Stimulated activated CD8-positive, alpha-beta memory T cell treated with anti-CD3 and anti-CD28 coated beads, Interleukin-15, amount 100 ng/mL, for 24 hours (primary cell): ENCODE measurements around the gene NUP35.

ENCODE experiments used
- DNase-seq: peaks from one replicate; pipeline ENCODE4 v3.0.0-alpha.2; 2020; ENCODE audit warnings: low read depth

Gene NUP35, protein sequence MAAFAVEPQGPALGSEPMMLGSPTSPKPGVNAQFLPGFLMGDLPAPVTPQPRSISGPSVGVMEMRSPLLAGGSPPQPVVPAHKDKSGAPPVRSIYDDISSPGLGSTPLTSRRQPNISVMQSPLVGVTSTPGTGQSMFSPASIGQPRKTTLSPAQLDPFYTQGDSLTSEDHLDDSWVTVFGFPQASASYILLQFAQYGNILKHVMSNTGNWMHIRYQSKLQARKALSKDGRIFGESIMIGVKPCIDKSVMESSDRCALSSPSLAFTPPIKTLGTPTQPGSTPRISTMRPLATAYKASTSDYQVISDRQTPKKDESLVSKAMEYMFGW

DNA sequence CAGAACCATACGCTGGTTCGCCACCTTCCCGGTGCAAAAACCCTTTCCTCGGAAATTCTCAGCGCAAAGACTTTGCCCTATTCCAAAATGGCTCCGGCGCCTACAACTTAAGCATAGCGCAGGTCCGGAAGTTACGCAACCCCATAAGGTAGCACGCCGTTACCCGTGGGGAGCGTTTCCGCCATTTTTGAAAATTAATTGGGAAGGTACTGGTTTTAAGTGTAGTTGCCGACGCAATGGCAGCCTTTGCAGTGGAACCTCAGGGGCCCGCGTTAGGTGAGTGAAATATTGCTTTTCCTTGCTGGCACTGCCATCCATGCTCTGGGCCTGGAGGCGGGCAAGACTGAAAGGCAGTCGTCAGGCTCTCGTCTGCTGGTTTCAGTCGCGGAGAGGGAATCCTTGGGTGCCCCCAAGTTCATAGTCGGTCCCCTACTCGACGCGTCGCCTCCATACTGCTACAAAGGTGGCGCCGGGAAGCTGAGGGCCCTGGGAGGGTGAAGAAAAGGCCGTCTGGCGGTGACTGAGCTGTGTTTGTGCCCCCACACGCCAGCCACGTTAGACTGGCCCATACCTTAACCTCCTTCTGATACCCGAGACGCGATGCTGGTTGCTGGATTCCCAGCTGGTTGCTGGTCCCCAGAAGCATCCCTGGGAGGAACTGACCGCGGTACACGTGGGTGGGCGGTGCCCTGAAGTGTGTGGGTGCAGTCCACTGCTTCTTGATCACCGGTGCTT, at the start of gene NUP35:
TSS of gene NUP35 (plus strand) at position 222 of the 735 bp plus-strand sequence. CDS start at position 237, 15 bp downstream.
- DNase-seq, result peak; percentile 74

DNA sequence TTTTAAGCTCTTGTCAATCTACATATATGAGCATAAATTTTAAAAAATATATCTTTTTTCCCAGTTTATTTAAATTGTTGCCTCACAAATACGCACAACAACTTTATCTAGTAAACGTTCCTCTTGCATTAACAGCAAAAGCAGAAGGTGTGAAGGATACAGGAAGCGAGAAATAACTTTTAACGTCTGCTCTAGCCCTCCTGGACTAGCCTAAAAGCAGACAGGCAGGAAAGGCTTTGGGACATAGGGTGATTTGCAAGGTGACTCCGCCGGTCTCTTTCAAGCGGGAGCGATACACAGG, 46.1 kb upstream of the NUP35 start:
- no peak for DNase-seq

DNA sequence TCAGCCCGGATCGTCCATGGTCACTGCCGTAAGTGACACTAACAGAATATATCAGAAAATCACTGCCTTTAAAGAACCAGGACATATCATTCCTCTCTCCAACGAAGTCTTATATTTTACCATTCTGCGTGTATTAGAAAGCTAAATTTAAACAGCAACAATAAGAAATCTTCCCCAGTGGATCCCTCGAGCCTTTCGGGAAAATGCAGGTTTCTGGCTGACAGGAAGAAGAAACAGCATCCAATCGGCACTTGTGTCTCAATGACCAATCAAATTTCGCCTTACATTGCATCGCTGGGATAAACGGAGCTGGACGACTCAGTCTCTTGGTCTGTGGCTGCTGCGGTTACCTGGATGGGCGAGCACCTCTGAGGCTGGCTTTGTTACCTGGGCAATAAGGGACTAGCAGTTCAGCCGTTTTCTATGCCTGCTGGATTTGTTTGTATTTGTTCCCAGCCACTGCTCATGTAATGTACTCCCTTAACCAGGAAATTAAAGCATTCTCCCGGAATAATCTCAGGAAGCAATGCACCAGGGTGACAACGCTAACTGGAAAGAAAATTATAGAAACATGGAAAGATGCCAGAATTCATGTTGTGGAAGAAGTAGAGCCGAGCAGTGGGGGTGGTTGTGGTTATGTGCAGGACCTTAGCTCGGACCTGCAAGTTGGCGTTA, 45.6 kb upstream of the NUP35 start, which contains the start of gene DUSP19:
TSS of gene DUSP19 (plus strand) at position 284 of the 675 bp plus-strand sequence. CDS start at position 471, 187 bp downstream.
- DNase-seq, result peak; percentile 64

DNA sequence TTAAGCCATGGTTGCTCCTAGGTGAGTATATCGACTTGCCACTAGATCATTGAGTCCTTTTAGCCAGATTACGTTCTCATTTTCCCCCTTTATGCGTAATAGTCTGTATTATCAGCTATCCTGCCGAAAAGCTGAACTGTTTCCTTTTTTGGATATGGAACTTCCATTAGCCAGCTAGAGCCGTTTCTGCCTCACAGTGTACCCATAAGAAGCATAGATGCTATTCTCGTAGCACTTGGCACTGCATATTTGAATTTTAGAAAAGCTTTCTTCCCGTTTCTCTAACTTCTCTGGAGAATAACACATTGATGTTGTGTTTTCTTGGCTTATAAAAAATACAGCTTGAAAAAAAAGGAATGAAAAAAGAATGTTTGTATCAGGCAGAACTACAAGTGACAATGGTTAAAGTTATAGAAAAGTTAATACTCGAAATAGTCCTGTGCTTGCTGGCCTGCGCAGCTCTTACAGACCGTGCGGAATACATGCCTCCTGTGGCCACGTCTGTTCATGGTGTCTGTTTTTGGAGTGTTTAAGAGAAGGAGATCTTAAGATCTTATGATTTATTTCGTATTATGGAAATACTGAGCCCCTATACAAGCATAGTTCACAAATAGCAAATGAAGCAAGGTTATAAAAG, 45.0 kb upstream of the NUP35 start:
- no peak for DNase-seq

DNA sequence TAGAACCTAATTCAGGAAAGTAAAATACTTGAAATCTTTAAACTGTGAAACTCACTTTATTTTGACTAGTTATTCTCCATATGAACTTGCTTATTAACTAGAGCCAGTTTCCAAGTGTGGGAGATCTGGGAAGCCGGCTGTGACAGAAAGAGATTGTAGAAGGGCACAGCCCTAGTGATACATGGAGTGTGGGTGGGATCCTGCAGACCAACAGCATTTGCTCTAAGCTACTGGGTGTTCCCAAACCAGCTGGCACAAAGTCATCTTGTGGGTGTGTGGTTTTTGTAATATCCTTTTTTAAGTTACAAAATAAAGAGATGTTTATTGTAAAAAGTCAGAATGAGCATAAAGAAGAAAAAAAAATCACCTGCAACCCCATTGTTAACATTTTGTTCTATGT, 42.3 kb upstream of the NUP35 start:
- no peak for DNase-seq

DNA sequence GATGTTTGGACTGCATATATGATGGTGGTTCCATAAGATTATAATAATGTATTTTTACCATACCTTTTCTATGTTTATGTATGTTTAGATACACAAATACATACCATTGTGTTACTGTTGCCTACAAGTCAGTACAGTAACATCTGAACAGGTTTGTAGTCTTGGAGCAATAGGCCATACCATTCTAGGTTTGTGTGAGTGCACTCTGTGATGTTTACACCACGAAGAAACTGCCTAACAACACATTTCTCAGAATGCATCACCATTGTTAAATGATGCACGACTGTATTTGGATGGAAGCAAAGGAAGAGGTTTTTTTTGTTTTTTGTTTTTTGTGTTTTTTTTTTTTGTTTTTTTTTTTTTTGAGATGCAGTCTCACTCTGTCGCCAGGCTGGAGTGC, 36.2 kb upstream of the NUP35 start:
- no peak for DNase-seq

DNA sequence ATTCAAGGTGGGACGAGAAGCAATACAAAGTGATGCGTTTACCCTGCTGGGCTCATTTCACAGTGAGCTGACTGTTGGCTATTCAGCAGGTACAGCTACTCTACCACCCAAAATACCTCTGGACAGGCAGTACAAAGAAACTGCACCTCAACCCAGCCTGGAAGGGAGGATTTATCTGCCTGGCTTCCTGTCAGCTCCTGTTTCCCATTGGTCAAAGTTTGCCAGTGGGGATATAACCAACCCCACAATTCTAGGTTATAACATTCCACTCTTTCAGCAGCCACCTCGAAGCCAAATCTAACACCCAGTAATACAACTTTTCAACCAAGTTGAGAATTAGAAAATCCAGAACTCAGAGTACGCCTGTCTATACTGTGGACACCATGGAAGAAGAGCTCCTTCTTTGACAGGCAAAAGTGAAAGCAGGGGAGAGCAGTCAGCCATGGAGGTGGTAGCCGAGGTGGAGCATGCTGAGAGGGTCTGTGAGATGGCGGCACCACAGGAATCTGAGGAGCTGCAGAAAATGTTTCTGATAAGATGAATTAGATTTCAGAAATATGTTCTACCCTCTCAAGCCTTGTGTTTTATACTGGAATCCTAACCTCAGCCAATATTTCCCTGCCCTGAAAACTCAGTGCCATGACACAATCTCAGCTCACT, 34.9 kb upstream of the NUP35 start:
- no peak for DNase-seq

DNA sequence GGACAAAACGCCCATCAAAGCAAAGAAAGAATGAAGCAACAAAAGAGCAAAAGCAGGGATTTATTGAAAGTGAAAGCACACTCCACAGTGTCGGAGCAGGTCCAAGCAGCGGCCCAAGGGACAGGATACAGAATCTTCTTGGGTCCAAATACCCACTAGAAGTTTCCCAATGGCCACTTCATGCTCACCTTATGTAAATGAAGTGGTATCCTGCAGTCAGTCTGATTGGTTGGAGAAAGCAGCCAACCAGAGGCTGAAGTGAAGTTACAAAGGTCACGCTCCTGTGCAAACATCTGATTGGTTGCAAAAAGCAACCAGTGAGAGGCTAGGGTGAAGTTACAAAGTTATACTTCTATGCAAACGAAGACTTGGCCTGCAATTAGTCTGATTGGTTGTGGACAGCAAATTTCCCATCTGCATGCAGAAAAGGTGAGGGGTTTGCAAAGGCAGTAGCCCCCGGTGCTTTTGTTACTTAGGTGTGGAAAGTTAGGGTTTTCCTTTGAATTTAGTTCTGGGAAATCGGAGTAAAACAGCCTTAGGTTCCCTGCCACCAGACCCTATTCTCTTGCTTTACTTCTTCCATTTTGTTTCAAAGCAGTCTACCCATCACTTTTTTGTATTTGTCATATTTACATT, 32.8 kb upstream of the NUP35 start:
- DNase-seq, result no peak

DNA sequence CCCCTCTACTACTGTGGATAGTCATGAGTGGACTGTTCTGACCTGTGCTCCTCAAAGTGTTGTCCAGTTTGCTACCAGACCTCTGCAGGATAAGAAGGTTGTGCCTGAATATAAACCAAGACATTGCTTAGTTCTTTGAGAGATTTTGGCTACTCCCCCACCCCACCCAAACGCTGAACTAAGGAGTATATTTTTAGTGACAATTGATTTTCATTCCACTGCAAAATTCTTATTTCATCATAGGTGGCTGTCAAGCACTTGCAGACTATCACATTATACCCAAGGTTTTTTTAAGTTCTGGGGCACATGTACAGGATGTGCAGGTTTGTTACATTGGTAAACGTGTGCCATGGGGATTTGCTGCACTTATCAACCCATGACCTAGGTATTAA, 32.3 kb upstream of the NUP35 start:
- DNase-seq, result no peak

DNA sequence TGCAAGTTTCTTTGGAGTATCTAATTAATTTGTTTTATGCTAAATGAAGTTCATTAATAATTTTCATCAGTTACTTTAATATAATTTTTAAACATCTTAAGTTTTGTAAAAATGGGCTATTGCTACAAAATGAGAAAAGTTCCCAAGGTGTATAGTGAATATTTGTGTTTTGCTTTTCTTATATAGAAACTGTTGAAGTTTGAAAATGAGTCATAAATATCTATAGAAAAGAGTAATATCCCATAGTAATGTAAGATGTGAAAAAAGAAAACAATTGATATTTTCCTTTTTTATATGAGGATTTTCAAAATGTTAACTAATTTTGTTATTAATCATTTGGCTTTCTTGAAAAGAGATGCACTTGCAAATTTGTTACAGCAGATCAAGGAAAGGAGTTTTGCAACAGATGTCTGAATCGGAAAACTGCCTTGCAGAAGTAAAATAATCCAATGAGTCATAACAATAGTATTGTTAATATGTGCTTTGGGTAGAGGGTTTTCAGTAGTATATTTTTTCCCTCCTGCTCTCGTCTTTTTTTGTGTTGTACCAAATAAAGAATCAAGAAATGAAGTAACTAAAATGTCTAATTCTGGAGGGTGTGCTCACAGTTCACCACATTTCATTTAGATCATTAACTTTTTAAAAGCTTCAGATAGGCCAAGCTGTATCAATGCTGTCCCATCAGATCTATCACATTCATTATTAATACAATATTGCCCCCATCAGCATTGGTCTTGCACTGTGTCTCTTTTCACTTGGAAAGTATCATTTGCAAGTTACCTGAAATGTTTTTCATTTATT, 30.2 kb upstream of the NUP35 start:
- no peak for DNase-seq

DNA sequence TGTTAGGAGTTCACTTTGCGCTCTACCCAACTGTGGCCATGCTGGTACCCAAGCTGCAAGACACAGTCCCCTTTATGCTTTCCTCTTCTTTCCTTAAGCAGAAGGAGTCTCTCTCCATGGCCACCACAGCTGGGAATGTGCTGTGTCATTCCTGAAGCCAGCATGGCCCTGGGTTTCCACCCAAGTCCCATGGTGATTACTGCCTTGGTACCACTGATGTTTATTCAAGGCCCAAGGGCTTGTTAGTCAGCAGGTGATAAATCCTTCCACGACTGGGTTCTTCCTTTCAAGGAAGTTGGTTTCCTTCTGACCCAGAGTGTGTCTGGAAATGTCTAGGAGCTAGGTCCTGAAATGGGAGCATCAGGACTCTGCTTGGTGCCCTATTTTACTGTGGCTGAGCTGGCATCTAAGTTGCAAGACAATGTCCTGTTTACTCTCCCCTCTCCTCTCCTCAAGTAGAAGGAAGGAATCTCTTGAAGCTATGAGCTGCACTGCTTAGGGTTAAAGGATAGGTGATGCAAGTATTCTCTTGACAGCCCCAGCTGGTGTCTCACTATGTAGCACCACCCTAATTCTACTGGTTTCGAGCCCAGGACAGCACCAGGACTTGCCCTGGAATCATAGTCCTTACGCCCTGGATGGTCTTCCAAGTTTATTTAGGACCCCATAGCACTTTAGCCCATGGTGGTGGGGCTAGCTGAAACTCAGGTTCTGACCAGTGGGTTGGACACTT, 18.7 kb upstream of the NUP35 start:
- no peak for DNase-seq

DNA sequence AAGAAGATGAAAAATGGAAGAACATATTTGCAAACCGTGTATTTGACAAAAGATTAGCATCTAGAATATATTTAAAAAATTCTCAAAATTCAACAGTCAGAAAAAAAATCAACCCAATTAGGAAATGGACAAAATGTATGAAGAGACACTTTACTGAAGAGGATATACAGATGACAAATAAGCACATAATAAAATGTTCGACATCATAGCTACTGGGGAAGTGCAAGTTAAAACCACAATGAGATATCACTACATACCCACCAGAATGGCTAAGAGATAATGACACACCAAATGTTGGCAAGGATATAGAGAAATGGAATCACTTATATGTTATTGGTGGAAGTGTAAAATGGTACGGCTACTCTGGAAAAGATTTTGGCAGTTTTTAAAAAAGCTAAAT, 11.7 kb upstream of the NUP35 start:
- no peak for DNase-seq

DNA sequence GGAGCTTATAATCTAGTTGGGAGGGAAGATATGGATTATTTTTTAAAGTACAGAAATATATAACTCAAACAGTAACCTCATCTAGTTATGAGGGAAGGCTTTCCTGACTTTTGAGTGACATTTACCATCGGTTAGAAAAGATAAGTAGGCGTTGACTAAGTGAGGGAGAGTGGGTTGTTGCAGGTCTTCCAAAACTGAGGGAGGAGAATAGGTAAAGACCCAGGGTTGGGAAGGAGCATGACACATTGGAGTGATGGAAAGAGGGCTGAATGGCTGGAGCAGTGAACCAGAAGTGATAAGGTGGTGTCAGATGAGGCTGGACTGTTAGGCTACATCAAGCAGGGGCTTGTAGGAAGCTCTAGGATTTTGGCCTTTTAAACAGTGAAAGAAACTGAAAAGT, 10.6 kb upstream of the NUP35 start:
- no peak for DNase-seq

DNA sequence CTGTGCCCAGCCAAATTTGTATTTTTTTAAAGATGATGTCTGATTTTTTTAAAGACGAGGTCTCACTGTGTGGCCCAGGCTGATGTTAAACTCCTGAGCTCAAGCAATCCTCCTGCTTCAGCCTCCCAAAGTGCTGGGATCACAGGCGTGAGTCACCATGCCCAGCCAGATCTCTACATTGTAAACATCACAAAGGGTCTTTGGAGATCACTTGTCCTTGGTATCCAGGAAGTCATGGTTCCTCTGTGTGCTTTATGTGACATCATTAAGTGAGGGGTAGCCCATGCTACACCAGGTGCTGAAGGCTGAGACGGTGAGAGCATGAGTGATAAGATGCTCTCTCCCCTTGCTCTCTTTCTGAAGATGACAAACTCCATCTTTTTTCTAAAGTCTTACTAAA, 7.0 kb upstream of the NUP35 start:
- no peak for DNase-seq

DNA sequence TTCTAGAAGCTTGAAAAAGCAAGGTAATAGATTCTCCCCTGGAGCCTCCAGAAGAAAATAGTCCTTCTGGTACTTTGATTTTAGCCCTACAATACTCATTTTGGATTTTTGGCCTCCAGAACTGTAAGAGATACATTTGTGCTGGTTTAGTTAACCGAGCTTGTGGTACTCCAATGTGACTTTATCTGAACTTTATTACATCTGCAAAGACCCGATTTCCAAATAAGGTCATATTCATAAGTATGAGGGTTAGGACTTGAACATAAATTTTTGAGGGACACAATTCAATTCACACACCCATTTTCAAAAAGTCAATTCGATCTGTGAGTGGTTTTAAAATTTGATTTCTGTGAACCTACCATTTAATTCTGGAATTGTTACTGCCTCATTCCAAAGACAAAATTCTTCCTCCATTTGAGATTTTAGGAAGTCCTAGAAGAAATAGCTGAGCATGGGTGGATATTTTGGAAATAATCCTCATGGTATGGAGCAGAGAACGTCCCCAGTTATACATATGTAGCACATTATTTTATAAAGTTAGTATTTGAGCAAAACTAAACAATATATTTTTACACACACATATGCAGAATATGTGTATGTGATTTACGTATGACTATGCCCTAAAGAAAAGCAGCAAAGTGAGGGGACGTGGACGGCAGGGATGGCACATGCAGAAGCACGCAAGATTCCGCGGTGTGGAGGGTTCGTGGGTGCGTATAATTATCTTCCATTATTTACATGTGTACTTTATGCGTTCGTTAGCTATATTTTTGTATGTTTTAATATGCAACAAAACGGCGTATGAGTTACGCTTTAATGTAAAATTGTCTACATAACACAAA, 905 bp upstream of the NUP35 start:
- DNase-seq, result no peak

DNA sequence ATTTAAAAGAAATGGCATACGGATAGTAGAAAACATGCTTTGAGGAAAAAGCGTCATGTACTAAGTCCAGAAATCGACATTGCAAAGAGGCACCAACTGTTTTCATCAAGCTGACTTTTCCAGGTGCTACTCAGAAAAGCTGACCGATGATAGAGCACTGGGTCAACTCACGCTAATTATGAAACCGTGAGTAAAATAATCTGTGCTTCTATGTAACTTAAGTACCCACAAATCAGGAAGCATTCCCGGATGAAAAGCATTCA, 353 bp upstream of the NUP35 start:
- DNase-seq, result no peak

DNA sequence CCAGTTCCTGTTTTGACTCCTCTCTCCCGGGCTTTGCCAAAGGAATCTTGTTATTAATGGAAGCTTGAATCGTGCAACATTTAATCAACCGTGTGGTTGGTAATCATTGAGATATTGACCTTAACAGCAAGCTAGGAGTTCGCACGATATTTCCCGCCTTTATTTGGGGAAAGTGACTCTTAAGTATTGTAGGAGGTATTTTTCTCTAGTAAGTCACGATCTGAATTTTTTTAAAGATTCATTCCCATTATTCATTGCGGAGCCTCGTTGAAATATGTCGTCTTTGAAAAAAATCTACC, 663 bp downstream of the NUP35 start:
- DNase-seq, result no peak

DNA sequence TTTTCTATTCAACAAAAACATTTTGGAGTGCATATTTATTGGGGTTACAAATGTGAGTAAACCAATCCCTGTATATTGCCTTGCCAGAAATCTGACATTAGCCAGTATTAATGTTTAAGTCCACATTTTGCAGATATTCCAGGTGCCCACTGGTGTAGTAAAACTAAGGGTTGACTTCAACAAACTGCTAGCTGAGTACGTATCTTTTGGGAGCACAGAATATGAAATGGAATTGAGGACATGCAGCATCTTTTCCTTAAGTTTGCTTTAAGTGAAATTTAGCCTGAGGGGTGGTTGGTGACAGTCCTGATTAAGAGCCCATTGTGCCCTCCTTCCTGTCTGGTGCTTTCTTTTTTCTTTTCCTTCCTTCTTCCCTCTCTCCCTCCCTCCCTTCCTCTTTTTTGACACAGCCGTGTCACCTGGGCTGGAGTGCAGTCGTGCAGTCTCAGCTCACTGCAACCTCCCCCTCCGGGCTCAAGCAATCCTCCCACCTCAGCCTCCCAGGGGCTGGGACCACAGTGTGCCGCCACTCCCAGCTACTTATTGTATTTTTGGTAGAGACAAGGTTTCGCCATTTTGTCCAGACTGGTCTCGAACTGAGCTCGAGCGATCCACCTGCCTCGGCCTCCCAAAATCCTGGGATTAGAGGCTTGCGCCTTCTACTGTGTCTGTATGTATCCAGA, 1.6 kb downstream of the NUP35 start:
- no peak for DNase-seq

DNA sequence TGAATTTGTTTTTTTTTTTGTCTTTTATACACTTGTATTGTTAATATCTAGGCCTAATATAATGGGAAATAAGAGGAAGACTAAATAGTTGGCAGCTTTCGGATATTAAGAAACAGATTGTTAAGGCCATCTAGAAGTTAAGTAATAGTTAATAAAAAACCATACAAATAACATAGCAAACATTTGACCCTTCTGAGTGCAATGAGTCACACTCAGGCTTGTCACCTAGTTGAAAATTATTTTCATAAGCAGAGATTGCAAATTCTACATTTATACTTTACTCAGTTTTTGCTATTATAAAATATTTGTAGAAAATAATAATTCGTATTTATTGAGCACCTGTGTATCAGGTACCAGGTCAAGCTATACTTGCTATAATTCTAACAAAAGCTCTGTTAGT, 2.4 kb downstream of the NUP35 start:
- no peak for DNase-seq
